Choroid plexus epithelial cell (primary cell): ENCODE data around the gene CIAO2A.

Experiments used
- DNase-seq: peaks from one replicate; pipeline ENCODE4 v3.0.0-alpha.2; 2010; ENCODE audit warnings: low read depth
- H3K4me3 ChIP-seq: 2 replicates; pipeline ENCODE4 v1.5.1; 2011; ENCODE audit warnings: low read depth, mild to moderate bottlenecking, control low read depth, low read length, moderate library complexity
- CTCF ChIP-seq: conservative IDR thresholded peaks from 2 replicates; pipeline ENCODE4 v1.5.1; 2011; ENCODE audit warnings: low read depth, mild to moderate bottlenecking, control low read depth, inconsistent platforms, low read length, moderate library complexity

The CIAO2A gene

GRCh38 chr15:64037116-64037515, 56.5 kb downstream of the CIAO2A start:
- no peak for DNase-seq
- TF ChIP-seq CTCF = no peak
- no peak overlapping the region for H3K4me3 ChIP-seq

GRCh38 chr15:64035525-64035924, 58.1 kb downstream of the CIAO2A start:
- H3K4me3 ChIP-seq = no peak overlapping the region
- no peak for TF ChIP-seq CTCF
- no peak for DNase-seq

- no peak for TF ChIP-seq CTCF
- no peak for DNase-seq
- no peak overlapping the region for H3K4me3 ChIP-seq
Observed at GRCh38 chr15:64034519-64034918, 59.1 kb downstream of the CIAO2A start.

- no peak overlapping the region for H3K4me3 ChIP-seq
- no peak for DNase-seq
- no peak for TF ChIP-seq CTCF
Observed at GRCh38 chr15:64032329-64032728, 61.3 kb downstream of the CIAO2A start.

GRCh38 chr15:64030123-64030522, 63.5 kb downstream of the CIAO2A start:
- H3K4me3 ChIP-seq = no peak overlapping the region
- no peak for DNase-seq
- no peak for TF ChIP-seq CTCF

GRCh38 chr15:64029633-64030032, 64.0 kb downstream of the CIAO2A start:
- DNase-seq = no peak
- no peak for TF ChIP-seq CTCF
- H3K4me3 ChIP-seq = no peak overlapping the region

- no peak for DNase-seq
- no peak overlapping the region for H3K4me3 ChIP-seq
- no peak for TF ChIP-seq CTCF
Observed at GRCh38 chr15:64029110-64029509, 64.5 kb downstream of the CIAO2A start.
